ENCODE measurements around the gene PLPPR2. TPM values are rescaled to one million over a fixed set of nuclear protein-coding genes. Genes with fewer than 3 reads are reported as not detected.

PLPPR2 gene
- total and polyA plus RNA-seq, 2 of the 4 experiments (the other 2 are of a cell fraction): 3.9 to 45.2 TPM

DNA sequence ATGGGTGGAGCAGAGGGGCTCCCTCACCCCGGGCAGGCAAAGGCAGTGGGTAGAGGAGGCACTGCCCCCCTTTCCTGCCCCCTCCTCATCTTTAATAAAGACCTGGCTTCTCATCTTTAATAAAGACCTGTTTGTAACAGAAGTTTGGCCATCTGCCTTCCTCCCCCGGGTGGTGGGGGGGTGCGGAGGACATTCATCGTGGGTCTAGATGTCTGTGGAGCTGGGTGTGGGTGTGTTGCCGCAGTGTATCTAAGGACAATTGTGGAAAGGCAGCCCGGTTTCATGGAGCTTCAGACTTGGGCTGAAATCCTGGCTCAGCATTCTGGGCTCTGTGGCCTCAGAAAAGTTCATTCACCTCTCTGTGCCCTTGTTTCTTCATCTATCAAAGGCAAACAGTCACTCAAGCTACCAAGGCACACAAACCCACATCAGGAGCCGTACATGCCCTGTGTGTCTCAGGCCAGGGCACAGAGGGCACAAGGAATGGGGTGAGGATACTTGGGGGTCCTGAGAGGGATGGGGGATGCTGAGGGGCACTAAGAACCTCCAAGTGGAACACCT, 10.4 kb downstream of the PLPPR2 start:
- in situ Hi-C loops (cut with MboI; ENCODE audit: low sequenced_read_pairs): no loop called here
- H3K14ac ChIP-seq (replicated peaks; ENCODE audit: low read depth, low read length): no peak overlapping the region
- no peaks in the 10 kb centered on the region for H3K79me1 ChIP-seq (ENCODE audit: low read depth in 1 of 2, low read length in 2 of 2)
- H3K4me1 ChIP-seq (ENCODE audit: control insufficient read depth, insufficient read depth, low read length): no peaks in the 10 kb centered on the region
- no peak overlapping the region for H3K4me2 ChIP-seq (ENCODE audit: low read depth, low read length)
- H3K9me1 ChIP-seq (ENCODE audit: insufficient read depth, low read length): peaks cover 9% of the 10 kb centered on the region; the same call in 1 of the 2 replicates
- TF ChIP-seq NFE2L2 (IDR thresholded peaks at IDR 0.05; ENCODE audit: low read depth, low read length): no peak
- TF ChIP-seq FOS (IDR thresholded peaks at IDR 0.05; ENCODE audit: low read depth, low read length): no peak
- TF ChIP-seq RAD21 (IDR thresholded peaks at IDR 0.05; ENCODE audit: low read length): no peak
- TF ChIP-seq RFX5 (IDR thresholded peaks at IDR 0.05; ENCODE audit: low read depth, low read length): no peak
- TF ChIP-seq MXI1 (IDR thresholded peaks at IDR 0.05; ENCODE audit: borderline replicate concordance, low read depth, low read length): no peak
- TF ChIP-seq SMC3 (IDR thresholded peaks at IDR 0.05; ENCODE audit: low read depth, low read length): no peak
- no peak overlapping the region for H4K8ac ChIP-seq (ENCODE audit: low read depth in 2 of 2, low read length in 2 of 2)
- H4K20me1 ChIP-seq (ENCODE audit: insufficient read depth, low read length): peaks cover 3% of the 10 kb centered on the region; the same call in 1 of the 2 replicates
- H2AK9ac ChIP-seq (replicated peaks; ENCODE audit: low read depth, low read length, poor library complexity): peak overlapping the region; percentile 28
- no peak overlapping the region for H3K27ac ChIP-seq (ENCODE audit: insufficient read depth, low read length)
- no peak overlapping the region for H3K23ac ChIP-seq (ENCODE audit: low read depth, low read length)
- H4K91ac ChIP-seq (ENCODE audit: insufficient read depth, low read depth, low read length): no peak overlapping the region
- POLR2A ChIA-PET (ENCODE audit: unreplicated experiment): interaction anchor here (0.7 kb wide), 1 partner anchor 218 kb away, joined by 7 read pairs; no protein-coding TSS in a partner anchor
- no peak overlapping the region for H3K56ac ChIP-seq (ENCODE audit: extremely low read depth, insufficient read depth, low read length)
- 80% methylated on average over 1 of the region's 7 CpGs; no CpG with 5 or more reads in 1 of the 2 experiments for WGBS, 2 experiments (ENCODE audit: extremely low coverage in 2 of 2, insufficient read length in 1 of 2)
- H2BK15ac ChIP-seq (ENCODE audit: low read depth, low read length): no peak overlapping the region
- no peaks in the 10 kb centered on the region for H3K27me3 ChIP-seq (ENCODE audit: control insufficient read depth, insufficient read depth, low read length)
- H2BK120ac ChIP-seq (ENCODE audit: low read depth, low read length): no peak overlapping the region
- no peak overlapping the region for H2BK5ac ChIP-seq (ENCODE audit: low read depth, low read length, poor library complexity, severe bottlenecking)
- DNase-seq (no peak), ATAC-seq (ENCODE audit: low read depth) (no peak)
- H2AK5ac ChIP-seq (ENCODE audit: low read depth, low read length): no peak overlapping the region
- BruUV-seq (replicated peaks): no TSS peak
- H3K36me3 ChIP-seq (ENCODE audit: control insufficient read depth, insufficient read depth, low read length): peaks cover 33% of the 10 kb centered on the region
- dilution Hi-C loops (cut with HindIII; ENCODE audit: low sequenced_read_pairs, unreplicated experiment): no loop called here
- H3K9me3 ChIP-seq (ENCODE audit: control insufficient read depth, insufficient read depth, low read length): no peaks in the 10 kb centered on the region
- intact Hi-C loops (cut with micrococcal nuclease): no loop called here
- no peak overlapping the region for H3K4ac ChIP-seq (ENCODE audit: low read depth, low read length)
- no peak overlapping the region for H3K9ac ChIP-seq (ENCODE audit: low read depth, low read length)
- no peak overlapping the region for H4K5ac ChIP-seq (ENCODE audit: low read depth, low read length)
- no peak overlapping the region for H3K18ac ChIP-seq (ENCODE audit: low read depth, low read length)
- H2AFZ ChIP-seq (replicated peaks; ENCODE audit: low read length, poor library complexity): no peak overlapping the region
- CTCF ChIA-PET: no interaction called here
- H3K4me3 ChIP-seq (ENCODE audit: insufficient read depth, low read depth, low read length): no peak overlapping the region
- no peak overlapping the region for H2BK20ac ChIP-seq (ENCODE audit: low read depth, low read length)
